Epithelial cell of proximal tubule (primary cell): Measurements from ENCODE around the gene NDUFAF7. TPM values are rescaled to one million over a fixed set of nuclear protein-coding genes. Genes with fewer than 3 reads are reported as not detected.
"Not testable (repeated sequence)": the region's sequence is repeated elsewhere in the genome, so short reads cannot be mapped to it uniquely, and the experiment has no call there.

Experiments
- DNase-seq: peaks from one replicate; pipeline ENCODE4 v3.0.0-alpha.2; 2011; ENCODE audit warnings: low read depth
- H3K4me3 ChIP-seq: 2 replicates; pipeline ENCODE4 v1.5.1; 2011; ENCODE audit warnings: low read depth, mild to moderate bottlenecking, low read length
- CTCF ChIP-seq: conservative IDR thresholded peaks from 2 replicates; pipeline ENCODE4 v1.5.1; 2012; ENCODE audit warnings: low read depth, mild to moderate bottlenecking, low read length
- total RNA-seq: library from RNA; depleted of rRNA; stranded (reverse); fragments of >200 nt; gene quantifications from 2 replicates; pipeline ENCODE4 v1.2.3, GENCODE V29; 2015

Gene NDUFAF7
- total RNA-seq, 1 donor from 2014 or later: 11.5 TPM

- DNase-seq: no peak
- no peak for TF ChIP-seq CTCF
- H3K4me3 ChIP-seq: no peak overlapping the region
Observed at GRCh38 chr2:37201766-37202165, 29.7 kb upstream of the NDUFAF7 start.

- no peak overlapping the region for H3K4me3 ChIP-seq
- DNase-seq: no peak
- TF ChIP-seq CTCF: no peak
Observed at GRCh38 chr2:37203708-37204107, 27.8 kb upstream of the NDUFAF7 start.

GRCh38 chr2:37205071-37205661, 26.3 kb upstream of the NDUFAF7 start:
- not testable (repeated sequence) for DNase-seq, H3K4me3 ChIP-seq

GRCh38 chr2:37205689-37206341, 25.6 kb upstream of the NDUFAF7 start:
- no peak for TF ChIP-seq CTCF
- no peak overlapping the region for H3K4me3 ChIP-seq
- no peak for DNase-seq

GRCh38 chr2:37206760-37207159, 24.7 kb upstream of the NDUFAF7 start:
- not testable (repeated sequence) for DNase-seq, H3K4me3 ChIP-seq

GRCh38 chr2:37211212-37211611, 20.2 kb upstream of the NDUFAF7 start:
- no peak for TF ChIP-seq CTCF
- no peak overlapping the region for H3K4me3 ChIP-seq
- no peak for DNase-seq

GRCh38 chr2:37211939-37212338, 19.5 kb upstream of the NDUFAF7 start:
- TF ChIP-seq CTCF: no peak

GRCh38 chr2:37215250-37215649, 16.2 kb upstream of the NDUFAF7 start:
- TF ChIP-seq CTCF: no peak
- no peak overlapping the region for H3K4me3 ChIP-seq
- DNase-seq: no peak

More at GRCh38 chr2:37211939-37212338, 19.5 kb upstream of the NDUFAF7 start:
- H3K4me3 ChIP-seq: no peak overlapping the region
- no peak for DNase-seq
